ENCODE measurements around the gene ERCC4.

The ERCC4 gene

DNA sequence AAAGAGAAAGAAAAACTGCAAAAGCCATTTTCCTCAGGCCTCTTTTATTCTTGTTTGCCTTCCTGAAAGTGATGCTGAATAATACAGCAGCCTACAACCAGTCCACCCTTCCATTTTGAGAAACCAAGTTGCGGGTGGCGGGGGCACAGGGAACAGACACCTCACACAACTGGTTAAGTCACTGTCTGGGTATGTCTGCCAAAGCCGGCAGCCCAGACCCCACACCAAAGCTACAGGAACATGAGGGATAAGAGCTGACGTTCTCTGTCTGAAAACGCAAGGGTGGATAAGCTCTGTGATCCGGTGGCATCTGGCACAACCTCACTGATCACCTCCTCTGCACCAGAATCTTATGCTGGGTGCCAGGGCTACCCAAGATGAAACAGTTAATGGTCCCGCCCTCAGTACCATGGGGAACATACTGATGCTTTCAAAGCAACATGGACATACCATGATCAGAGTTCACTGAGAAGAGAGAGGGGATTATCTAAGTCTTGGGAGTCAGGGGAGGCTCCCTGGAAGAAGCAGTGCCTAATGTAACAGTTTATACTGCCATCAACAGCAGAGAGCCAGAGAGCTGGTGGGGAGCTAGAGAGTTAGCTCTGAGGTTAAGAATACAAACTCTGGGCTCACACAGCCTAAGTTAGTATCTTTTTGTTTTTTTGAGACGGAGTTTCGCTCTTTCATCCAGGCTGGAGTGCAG, 53.5 kb downstream of the ERCC4 start:
- no peak overlapping the region for H3K4me2 ChIP-seq (ENCODE audit: low read length)
- H3K23ac ChIP-seq (ENCODE audit: low read length), result no peak overlapping the region
- no peaks in the 10 kb centered on the region for H3K79me1 ChIP-seq (ENCODE audit: low read length)
- H2AK5ac ChIP-seq (ENCODE audit: low read length), result no peak overlapping the region
- no peaks in the 10 kb centered on the region for H3K9me3 ChIP-seq (ENCODE audit: insufficient read depth, low read depth, low read length)
- no peak overlapping the region for H3K27ac ChIP-seq (ENCODE audit: low read depth, low read length)
- H3K36me3 ChIP-seq (ENCODE audit: control insufficient read depth in 1 of 2, insufficient read depth in 2 of 2, low read length in 2 of 2), result no peaks in the 10 kb centered on the region
- H2BK5ac ChIP-seq (ENCODE audit: low read depth, low read length, poor library complexity), result no peak overlapping the region
- H4K8ac ChIP-seq (ENCODE audit: low read depth, low read length), result no peak overlapping the region
- no peak overlapping the region for H3K4ac ChIP-seq (ENCODE audit: low read depth, low read length)
- no peaks in the 10 kb centered on the region for H3K4me1 ChIP-seq (ENCODE audit: control insufficient read depth in 1 of 2, insufficient read depth in 2 of 2, low read length in 2 of 2)
- no peaks in the 10 kb centered on the region for H3K27me3 ChIP-seq (ENCODE audit: insufficient read depth, low read length)
- H3K4me3 ChIP-seq (ENCODE audit: low read depth, low read length), result no peak overlapping the region
- H4K12ac ChIP-seq (ENCODE audit: low read depth, low read length), result no peak overlapping the region
- no peak overlapping the region for H3K14ac ChIP-seq (ENCODE audit: low read length)
- no peak overlapping the region for H3K18ac ChIP-seq (ENCODE audit: low read length)
- no peak for DNase-seq
- no peak overlapping the region for H4K91ac ChIP-seq (ENCODE audit: low read depth, low read length)
- no peak overlapping the region for H2AFZ ChIP-seq (ENCODE audit: insufficient read depth, low read length, poor library complexity)
- no CpG with 5 or more reads among the region's 9 CpGs for WGBS (ENCODE audit: extremely low coverage, insufficient coverage, insufficient read length)
- no peak overlapping the region for H2BK12ac ChIP-seq (ENCODE audit: low read length)
- H3K9ac ChIP-seq (ENCODE audit: low read length), result no peak overlapping the region
- H2BK120ac ChIP-seq (ENCODE audit: insufficient read depth, low read length, poor library complexity), result no peak overlapping the region
- H3K79me2 ChIP-seq (ENCODE audit: control insufficient read depth, insufficient read depth, low read length, poor library complexity), result no peaks in the 10 kb centered on the region

DNA sequence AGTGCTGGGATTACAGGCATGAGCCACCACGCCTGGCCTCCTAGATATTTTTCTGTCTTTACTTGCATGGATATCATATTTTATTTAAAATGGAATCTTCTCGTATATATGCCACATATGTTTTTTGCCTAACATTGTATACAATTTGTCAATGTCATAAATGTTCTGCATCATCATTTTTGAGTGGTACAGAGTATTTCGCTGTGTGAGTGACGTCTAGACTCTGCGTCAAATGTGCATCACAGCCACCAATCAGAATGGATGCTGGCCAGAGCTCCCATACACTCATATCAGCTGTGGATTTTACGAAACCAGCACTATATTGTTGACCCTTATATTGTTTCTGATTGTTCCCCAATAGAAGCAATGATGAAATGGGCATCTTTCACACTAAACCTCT, 57.2 kb downstream of the ERCC4 start:
- H3K79me2 ChIP-seq (ENCODE audit: control insufficient read depth, insufficient read depth, low read length, poor library complexity), result no peaks in the 10 kb centered on the region
- H4K91ac ChIP-seq (ENCODE audit: low read depth, low read length), result no peak overlapping the region
- H3K9me3 ChIP-seq (ENCODE audit: insufficient read depth, low read depth, low read length), result no peaks in the 10 kb centered on the region
- WGBS (ENCODE audit: extremely low coverage, insufficient coverage, insufficient read length), result no CpG with 5 or more reads among the region's 6 CpGs
- H4K8ac ChIP-seq (ENCODE audit: low read depth, low read length), result no peak overlapping the region
- no peak overlapping the region for H3K4me2 ChIP-seq (ENCODE audit: low read length)
- no peak overlapping the region for H3K4me3 ChIP-seq (ENCODE audit: low read depth, low read length)
- no peaks in the 10 kb centered on the region for H3K79me1 ChIP-seq (ENCODE audit: low read length)
- no peak overlapping the region for H2BK5ac ChIP-seq (ENCODE audit: low read depth, low read length, poor library complexity)
- no peak overlapping the region for H3K4ac ChIP-seq (ENCODE audit: low read depth, low read length)
- no peak overlapping the region for H2AFZ ChIP-seq (ENCODE audit: insufficient read depth, low read length, poor library complexity)
- H3K18ac ChIP-seq (ENCODE audit: low read length), result no peak overlapping the region
- no peaks in the 10 kb centered on the region for H3K4me1 ChIP-seq (ENCODE audit: control insufficient read depth in 1 of 2, insufficient read depth in 2 of 2, low read length in 2 of 2)
- no peaks in the 10 kb centered on the region for H3K27me3 ChIP-seq (ENCODE audit: insufficient read depth, low read length)
- H2BK12ac ChIP-seq (ENCODE audit: low read length), result no peak overlapping the region
- H3K23ac ChIP-seq (ENCODE audit: low read length), result no peak overlapping the region
- H3K9ac ChIP-seq (ENCODE audit: low read length), result no peak overlapping the region
- H3K27ac ChIP-seq (ENCODE audit: low read depth, low read length), result no peak overlapping the region
- no peak overlapping the region for H2BK120ac ChIP-seq (ENCODE audit: insufficient read depth, low read length, poor library complexity)
- DNase-seq, result no peak
- H3K36me3 ChIP-seq (ENCODE audit: control insufficient read depth in 1 of 2, insufficient read depth in 2 of 2, low read length in 2 of 2), result no peaks in the 10 kb centered on the region
- no peak overlapping the region for H3K14ac ChIP-seq (ENCODE audit: low read length)
- H2AK5ac ChIP-seq (ENCODE audit: low read length), result no peak overlapping the region
- no peak overlapping the region for H4K12ac ChIP-seq (ENCODE audit: low read depth, low read length)

DNA sequence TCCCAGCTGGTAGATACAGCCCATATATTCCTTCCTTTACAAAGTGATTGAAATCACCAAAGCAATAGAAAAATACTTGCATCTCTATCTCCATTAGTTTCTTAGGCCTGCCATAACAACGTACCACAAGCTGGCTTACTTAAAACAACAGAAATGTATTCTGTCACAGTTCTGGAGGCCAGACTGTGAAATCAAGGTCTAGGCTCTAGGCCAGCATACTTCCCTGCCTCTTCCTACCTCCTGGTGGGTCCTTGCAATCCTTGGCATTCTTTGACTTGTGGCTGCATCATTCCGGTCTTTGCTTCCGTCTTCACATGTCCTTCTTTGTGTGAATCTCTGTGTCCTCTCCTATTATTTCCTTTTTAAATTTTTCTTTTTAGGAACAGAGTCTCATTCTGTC, 62.5 kb downstream of the ERCC4 start:
- Histone ChIP-seq H2AK5ac (ENCODE audit: low read length) (no peak overlapping the region), H3K27ac (ENCODE audit: low read depth, low read length) (no peak overlapping the region), H3K9me3 (ENCODE audit: insufficient read depth, low read depth, low read length) (no peaks in the 10 kb centered on the region), H4K12ac (ENCODE audit: low read depth, low read length) (no peak overlapping the region), H3K27me3 (ENCODE audit: insufficient read depth, low read length) (no peaks in the 10 kb centered on the region), H3K4ac (ENCODE audit: low read depth, low read length) (no peak overlapping the region), H3K18ac (ENCODE audit: low read length) (no peak overlapping the region), H4K8ac (ENCODE audit: low read depth, low read length) (no peak overlapping the region), H3K4me2 (ENCODE audit: low read length) (no peak overlapping the region), H3K23ac (ENCODE audit: low read length) (no peak overlapping the region), H2BK120ac (ENCODE audit: insufficient read depth, low read length, poor library complexity) (no peak overlapping the region), H2BK5ac (ENCODE audit: low read depth, low read length, poor library complexity) (no peak overlapping the region), H3K4me1 (ENCODE audit: control insufficient read depth in 1 of 2, insufficient read depth in 2 of 2, low read length in 2 of 2) (no peaks in the 10 kb centered on the region), H4K91ac (ENCODE audit: low read depth, low read length) (no peak overlapping the region), H3K4me3 (ENCODE audit: low read depth, low read length) (no peak overlapping the region), H2AFZ (ENCODE audit: insufficient read depth, low read length, poor library complexity) (no peak overlapping the region), H3K9ac (ENCODE audit: low read length) (no peak overlapping the region), H3K79me2 (ENCODE audit: control insufficient read depth, insufficient read depth, low read length, poor library complexity) (no peaks in the 10 kb centered on the region), H3K14ac (ENCODE audit: low read length) (no peak overlapping the region), H3K79me1 (ENCODE audit: low read length) (no peaks in the 10 kb centered on the region), H2BK12ac (ENCODE audit: low read length) (no peak overlapping the region), H3K36me3 (ENCODE audit: control insufficient read depth in 1 of 2, insufficient read depth in 2 of 2, low read length in 2 of 2) (no peaks in the 10 kb centered on the region)
- DNase-seq, result no peak
- no CpG with 5 or more reads among the region's 3 CpGs for WGBS (ENCODE audit: extremely low coverage, insufficient coverage, insufficient read length)

DNA sequence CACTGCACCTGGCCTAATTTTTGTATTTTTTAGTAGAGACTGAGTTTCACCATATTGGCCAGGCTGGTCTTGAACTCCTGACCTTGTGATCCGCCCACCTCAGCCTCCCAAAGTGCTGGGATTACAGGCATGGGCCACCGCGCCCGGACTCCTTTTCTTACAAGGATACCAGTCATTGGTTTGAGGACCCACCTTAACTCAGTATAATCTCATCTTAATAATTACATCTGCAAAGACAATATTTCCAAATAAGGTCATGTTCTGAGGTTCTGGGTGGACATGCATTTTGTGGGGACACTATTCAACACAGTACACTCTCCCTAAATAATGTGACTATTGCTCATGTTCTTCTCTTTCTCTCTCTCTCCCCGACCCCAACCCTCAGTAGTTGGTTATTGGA, 63.7 kb downstream of the ERCC4 start:
- Histone ChIP-seq H2AFZ (ENCODE audit: insufficient read depth, low read length, poor library complexity) (no peak overlapping the region), H4K12ac (ENCODE audit: low read depth, low read length) (no peak overlapping the region), H3K18ac (ENCODE audit: low read length) (no peak overlapping the region), H3K9me3 (ENCODE audit: insufficient read depth, low read depth, low read length) (no peaks in the 10 kb centered on the region), H3K27ac (ENCODE audit: low read depth, low read length) (no peak overlapping the region), H3K36me3 (ENCODE audit: control insufficient read depth in 1 of 2, insufficient read depth in 2 of 2, low read length in 2 of 2) (no peaks in the 10 kb centered on the region), H2BK120ac (ENCODE audit: insufficient read depth, low read length, poor library complexity) (no peak overlapping the region), H3K4me2 (ENCODE audit: low read length) (no peak overlapping the region), H3K4me1 (ENCODE audit: control insufficient read depth in 1 of 2, insufficient read depth in 2 of 2, low read length in 2 of 2) (no peaks in the 10 kb centered on the region), H2BK5ac (ENCODE audit: low read depth, low read length, poor library complexity) (no peak overlapping the region), H3K27me3 (ENCODE audit: insufficient read depth, low read length) (no peaks in the 10 kb centered on the region), H3K9ac (ENCODE audit: low read length) (no peak overlapping the region), H3K79me2 (ENCODE audit: control insufficient read depth, insufficient read depth, low read length, poor library complexity) (no peaks in the 10 kb centered on the region), H2AK5ac (ENCODE audit: low read length) (no peak overlapping the region), H3K14ac (ENCODE audit: low read length) (no peak overlapping the region), H3K4me3 (ENCODE audit: low read depth, low read length) (no peak overlapping the region), H3K79me1 (ENCODE audit: low read length) (no peaks in the 10 kb centered on the region), H4K8ac (ENCODE audit: low read depth, low read length) (no peak overlapping the region), H3K4ac (ENCODE audit: low read depth, low read length) (no peak overlapping the region), H4K91ac (ENCODE audit: low read depth, low read length) (no peak overlapping the region), H2BK12ac (ENCODE audit: low read length) (no peak overlapping the region), H3K23ac (ENCODE audit: low read length) (no peak overlapping the region)
- WGBS (ENCODE audit: extremely low coverage, insufficient coverage, insufficient read length), result no CpG with 5 or more reads among the region's 5 CpGs
- no peak for DNase-seq

Measured in trophoblast cell (in vitro differentiated cells and primary cell).